Activated effector memory CD4-positive, alpha-beta T cell treated with anti-CD3 and anti-CD28 coated beads, Interleukin-2, amount 50 U/mL, for 16 hours (primary cell): ENCODE measurements around the gene EPB41L2.

Source experiments
- DNase-seq: peaks from one replicate; pipeline ENCODE4 v3.0.0-alpha.2; 2020

The EPB41L2 gene

GRCh38 chr6:130896249-130896648, 166.8 kb downstream of the EPB41L2 start:
- no peak for DNase-seq

GRCh38 chr6:130895516-130895915, 167.5 kb downstream of the EPB41L2 start:
- no peak for DNase-seq

DNA sequence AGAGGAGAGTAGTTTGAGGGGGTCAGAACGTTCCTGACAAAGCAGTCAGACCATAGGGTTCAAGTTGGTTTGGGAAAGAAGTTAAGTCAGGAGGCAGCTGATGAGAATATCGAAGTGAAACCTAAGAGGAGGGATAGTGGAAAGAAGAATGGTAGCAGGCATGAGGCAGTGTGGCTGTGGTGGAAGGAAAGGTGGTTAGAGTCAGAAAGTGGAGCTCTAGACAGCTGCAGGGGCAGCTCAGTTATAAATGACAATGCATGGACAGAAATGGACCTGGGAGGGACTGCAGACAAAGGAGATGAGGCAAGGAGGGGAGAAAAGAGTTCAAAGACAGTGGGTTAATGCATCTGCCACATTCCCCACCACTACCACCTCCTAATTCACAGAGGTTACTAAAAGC, 169.3 kb downstream of the EPB41L2 start:
- no peak for DNase-seq

- DNase-seq = no peak
Observed at GRCh38 chr6:130893277-130893676, 169.8 kb downstream of the EPB41L2 start.

DNA sequence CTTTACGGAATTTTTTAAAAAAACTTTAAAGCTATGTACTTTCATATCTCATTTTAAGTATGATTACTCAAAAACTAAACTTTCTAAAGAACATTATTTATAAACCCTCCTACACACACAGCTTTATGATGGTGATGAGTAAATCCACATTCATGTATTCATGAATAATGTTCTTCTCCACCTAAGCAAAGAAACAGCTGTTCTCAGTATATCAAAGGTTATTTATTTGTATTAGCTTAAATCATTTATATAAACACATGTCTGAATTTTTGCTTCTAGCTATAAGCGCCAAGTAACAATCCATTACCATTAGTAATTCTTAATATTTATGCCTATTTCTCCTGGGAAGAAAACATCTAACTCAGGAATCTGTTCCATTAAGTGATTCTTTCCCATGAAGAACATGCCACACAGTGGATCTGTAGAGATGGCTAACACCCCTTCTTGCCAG, 172.5 kb downstream of the EPB41L2 start:
- no peak for DNase-seq

GRCh38 chr6:130889423-130889822, 173.6 kb downstream of the EPB41L2 start:
- no peak for DNase-seq

GRCh38 chr6:130888246-130888645, 174.8 kb downstream of the EPB41L2 start:
- DNase-seq = no peak

DNA sequence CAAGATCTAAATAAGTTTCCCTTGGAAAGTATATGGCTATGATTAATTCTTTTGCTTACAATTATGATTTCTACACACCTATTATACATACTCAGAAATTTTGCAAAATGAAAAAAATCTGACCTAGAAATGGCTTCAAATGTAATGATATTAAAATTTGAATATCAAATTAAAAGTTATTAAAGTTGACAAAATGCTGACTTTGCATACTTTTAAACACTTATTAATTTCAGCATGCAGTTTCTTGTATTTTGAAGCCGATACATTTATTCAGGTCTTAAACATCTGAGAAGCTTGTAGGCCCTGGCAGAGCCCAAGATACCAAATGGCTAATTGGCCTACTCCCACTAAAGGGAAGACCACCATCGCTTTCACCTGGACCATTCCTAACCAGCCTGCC, 176.1 kb downstream of the EPB41L2 start:
- no peak for DNase-seq

DNA sequence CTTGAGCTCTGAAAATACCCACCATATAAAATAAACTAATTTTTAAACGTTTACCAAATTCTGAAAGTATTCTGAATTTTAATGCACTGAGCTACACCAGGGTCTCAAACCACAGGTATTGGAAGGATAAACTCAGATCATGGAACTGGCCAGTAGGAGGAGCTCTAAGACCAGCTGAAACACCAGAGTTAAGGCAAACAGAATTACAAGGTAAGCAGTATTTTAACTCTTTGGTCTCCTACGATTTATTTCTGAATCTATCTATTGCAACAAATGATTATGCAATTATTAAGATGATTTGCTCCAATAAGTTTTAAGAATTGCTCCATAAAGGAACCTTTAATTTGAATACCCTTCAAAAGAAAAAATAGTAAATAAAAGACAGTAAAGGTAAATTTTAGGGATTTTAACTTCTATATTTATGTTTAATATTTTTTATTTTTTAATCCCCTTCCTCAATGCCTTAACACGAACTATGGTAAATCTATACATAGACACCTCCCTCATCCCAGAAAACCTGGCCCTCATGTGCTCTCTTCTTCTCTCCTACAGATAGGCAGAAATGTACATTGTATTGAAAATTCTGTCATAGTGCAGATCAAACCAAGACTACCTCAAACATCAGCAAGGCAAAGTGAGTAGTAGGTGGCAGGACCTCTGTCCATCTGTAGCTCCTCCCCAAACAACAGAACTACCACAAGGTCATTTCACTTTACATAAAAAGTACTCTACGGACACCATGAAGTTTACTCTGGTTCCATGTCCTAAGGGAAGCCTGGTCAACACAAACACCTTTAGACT, 177.5 kb downstream of the EPB41L2 start:
- peak; percentile 80 for DNase-seq

DNA sequence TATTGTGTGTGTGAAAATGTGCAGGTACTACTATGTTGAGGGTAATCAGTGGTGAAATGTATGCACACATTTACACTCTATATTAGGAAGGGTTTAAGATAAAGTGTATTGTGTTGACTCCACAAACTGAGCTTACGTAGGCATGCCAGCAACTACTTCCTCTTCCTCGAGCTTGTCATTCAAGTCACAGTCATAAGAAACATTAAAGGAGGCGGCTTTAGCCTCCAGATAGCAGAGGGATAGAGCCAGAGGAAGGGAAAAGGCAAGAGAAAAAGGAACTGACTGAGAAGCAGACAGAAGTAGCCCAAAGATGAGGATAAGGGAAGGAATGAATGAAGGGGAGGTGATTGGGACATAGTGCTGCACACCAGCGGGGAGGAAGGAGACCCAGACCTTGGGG, 180.7 kb downstream of the EPB41L2 start:
- DNase-seq = no peak

DNA sequence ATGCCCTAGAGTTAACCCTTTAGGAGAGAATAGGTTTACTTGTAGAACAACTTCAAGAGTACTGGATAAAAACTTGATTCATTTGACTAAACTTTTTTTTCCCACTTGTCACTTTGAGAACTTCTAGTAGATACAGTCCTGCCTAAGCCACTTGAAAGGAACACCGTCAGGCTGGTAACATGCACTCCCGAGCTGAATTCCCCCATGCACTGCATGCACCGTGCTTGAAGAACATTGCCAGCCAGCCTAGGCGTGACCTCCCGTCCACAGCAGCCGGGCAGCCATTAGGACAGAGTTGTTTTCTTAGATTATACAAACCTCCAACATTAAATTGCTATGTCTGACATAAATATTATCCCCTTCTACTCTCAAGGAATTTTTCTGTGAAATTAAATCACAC, 183.2 kb downstream of the EPB41L2 start:
- DNase-seq = no peak

- DNase-seq = no peak
Observed at GRCh38 chr6:130873746-130874145, 189.3 kb downstream of the EPB41L2 start.

GRCh38 chr6:130872250-130873095, 190.6 kb downstream of the EPB41L2 start:
- peak; percentile 91 for DNase-seq

- no peak for DNase-seq
Observed at GRCh38 chr6:130870179-130870880, 192.7 kb downstream of the EPB41L2 start.

- DNase-seq = no peak
Observed at GRCh38 chr6:130869681-130870080, 193.4 kb downstream of the EPB41L2 start.

DNA sequence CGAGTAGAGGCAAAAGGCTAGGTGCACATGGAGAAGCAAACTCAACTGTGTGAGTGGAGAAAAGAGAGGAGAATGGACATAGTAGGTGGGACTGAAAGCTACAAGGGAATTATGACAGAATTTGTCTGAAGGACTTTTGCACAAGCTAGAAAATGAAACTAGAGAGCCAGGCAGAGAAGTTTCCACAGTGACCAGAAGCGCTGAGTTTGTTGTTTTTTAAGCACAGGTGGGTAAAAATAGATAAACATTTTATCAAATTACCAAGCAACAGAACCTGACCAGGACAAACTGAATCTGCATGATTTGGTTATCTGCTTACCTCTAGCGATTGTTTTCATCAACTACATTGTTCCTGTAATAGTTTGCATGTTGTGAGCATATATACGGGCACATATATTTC, 197.3 kb downstream of the EPB41L2 start:
- no peak for DNase-seq

- no peak for DNase-seq
Observed at GRCh38 chr6:130864344-130864743, 198.7 kb downstream of the EPB41L2 start.

- no peak for DNase-seq
Observed at GRCh38 chr6:130863415-130864230, 199.4 kb downstream of the EPB41L2 start.

DNA sequence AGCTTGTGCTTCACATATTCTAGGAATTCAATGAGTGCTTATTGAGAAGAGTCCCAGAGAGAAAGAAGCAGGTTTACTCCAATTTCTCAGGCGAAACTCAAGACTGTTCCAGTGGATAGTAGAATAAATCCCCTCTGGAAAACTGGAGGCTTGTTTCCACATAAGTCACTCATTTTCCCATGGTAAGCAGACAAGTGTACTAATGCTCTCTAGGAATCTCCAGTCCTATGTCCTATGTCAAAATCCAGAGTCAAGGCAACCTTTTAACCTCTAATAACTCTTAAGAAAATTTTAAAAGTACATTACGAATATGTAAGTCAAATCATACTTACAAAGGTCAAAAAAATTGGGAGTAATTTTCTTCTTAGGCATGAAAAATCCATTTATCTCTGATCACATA, 200.7 kb downstream of the EPB41L2 start:
- DNase-seq = no peak

DNA sequence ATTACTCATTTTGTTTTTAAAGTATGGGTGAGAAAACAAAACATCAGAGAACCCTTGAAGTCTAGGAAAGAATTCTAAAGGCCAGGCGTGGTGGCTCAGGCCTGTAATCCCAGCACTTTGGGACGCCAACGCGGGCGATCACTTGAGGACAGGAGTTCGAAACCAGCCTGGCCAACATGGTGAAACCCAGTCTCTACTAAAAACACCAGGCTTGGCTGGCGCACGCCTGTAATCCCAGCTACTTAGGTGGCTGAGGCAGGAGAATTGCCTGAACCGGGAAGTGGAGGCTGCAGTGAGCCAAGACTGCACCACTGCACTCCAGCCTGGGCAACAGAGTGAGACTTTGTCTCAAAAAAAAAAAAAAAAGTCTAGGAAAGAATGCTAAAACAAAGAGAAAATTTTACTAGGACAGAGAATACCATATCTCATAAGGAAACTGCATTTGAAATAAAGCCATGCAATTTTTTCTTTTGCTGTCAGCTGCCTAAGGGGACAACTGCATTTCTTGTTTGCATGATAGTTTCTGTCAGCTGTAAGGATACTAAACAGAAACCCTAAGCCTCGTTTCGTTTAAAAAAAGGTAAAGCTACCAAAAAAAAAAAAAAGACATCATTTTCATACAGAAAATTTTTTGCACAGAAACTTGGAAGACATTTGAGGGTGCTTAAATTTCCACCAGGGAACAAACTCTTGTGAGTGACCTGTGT, 203.7 kb downstream of the EPB41L2 start:
- no peak for DNase-seq

GRCh38 chr6:130858498-130859160, 204.4 kb downstream of the EPB41L2 start:
- DNase-seq = no peak
